Measurements from ENCODE around the gene ZNF200.

GRCh38 chr16:3180445-3180878, 54.5 kb downstream of the ZNF200 start:
- no peak for TF ChIP-seq CTCF (IDR thresholded peaks at IDR 0.05; ENCODE audit: low read depth, low read length, poor library complexity, severe bottlenecking)
- no peak for TF ChIP-seq EZH2phosphoT487 (IDR thresholded peaks at IDR 0.05; ENCODE audit: borderline replicate concordance, low read length)
